Raji (cell line): Measurements from ENCODE around the gene MCEE.

Experiments
- POLR2A ChIP-seq: IDR thresholded peaks from 2 replicates; pipeline ENCODE4 v1.6.1; 2011; ENCODE audit warnings: low read depth, low read length, control low read depth; ENCODE audit not compliant: insufficient read depth

Gene MCEE

GRCh38 chr2:71063216-71063615 lies 66.8 kb downstream of the MCEE start:
- TF ChIP-seq POLR2A = no peak

GRCh38 chr2:71060871-71061270 lies 69.2 kb downstream of the MCEE start:
- no peak for TF ChIP-seq POLR2A

- TF ChIP-seq POLR2A = no peak
Measured at GRCh38 chr2:71060211-71060610, 69.8 kb downstream of the MCEE start.
